ENCODE data around the gene AUTS2.

GRCh38 chr7:70017357-70017756 is 419.1 kb downstream of the AUTS2 start:
- TF ChIP-seq REST (IDR thresholded peaks at IDR 0.05; ENCODE audit: insufficient replicate concordance, low read depth) (no peak), POLR2AphosphoS5 (IDR thresholded peaks at IDR 0.05; ENCODE audit: low read depth) (no peak)

All from HL-60 (cell line).